ENCODE data around the gene RHOU.

GRCh38 chr1:228786361-228787129, 51.3 kb downstream of the RHOU start:
- TF ChIP-seq EZH2 (IDR thresholded peaks at IDR 0.05; ENCODE audit: low read length, unreplicated experiment), result no peak
- TF ChIP-seq CTCF (conservative IDR thresholded peaks at IDR 0.05; ENCODE audit: low read depth, low read length), result no peak

Data from PC-3 (cell line).